ENCODE measurements around the gene F10. TPM values are rescaled to one million over a fixed set of nuclear protein-coding genes. Genes with fewer than 3 reads are reported as not detected.

Gene F10
- total RNA-seq, 2 donors from 2014 or later: 18.7 to 32.4 TPM

DNA sequence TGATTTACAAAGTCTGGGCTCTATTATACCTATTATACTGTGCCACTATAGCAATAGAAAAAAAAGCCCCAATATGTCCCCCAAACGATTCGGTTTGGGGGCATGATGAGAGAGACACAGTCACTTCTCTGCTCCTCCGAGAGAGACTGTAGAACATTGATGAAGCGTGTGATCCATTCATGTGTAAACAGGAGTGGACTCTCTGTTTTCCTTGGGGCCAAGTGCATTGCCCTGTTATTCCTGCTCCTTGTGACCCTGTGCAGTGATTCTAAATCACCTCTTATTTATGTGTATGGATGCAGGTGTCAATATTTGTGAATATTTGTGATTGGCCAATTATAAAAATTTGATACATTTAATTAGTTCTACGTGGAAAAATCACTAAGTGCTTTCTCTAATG is 17.0 kb downstream of the F10 start:
- Mint-ChIP-seq H3K4me1 (no peaks in the 10 kb centered on the region), H3K27me3 (ENCODE audit: insufficient read depth) (no peaks in the 10 kb centered on the region), H3K36me3 (ENCODE audit: low read depth) (peaks cover 12% of the 10 kb centered on the region), H3K9me3 (no peaks in the 10 kb centered on the region), H3K27ac (no peak overlapping the region), H3K4me3 (no peak overlapping the region)
- TF ChIP-seq, protein P1, sequence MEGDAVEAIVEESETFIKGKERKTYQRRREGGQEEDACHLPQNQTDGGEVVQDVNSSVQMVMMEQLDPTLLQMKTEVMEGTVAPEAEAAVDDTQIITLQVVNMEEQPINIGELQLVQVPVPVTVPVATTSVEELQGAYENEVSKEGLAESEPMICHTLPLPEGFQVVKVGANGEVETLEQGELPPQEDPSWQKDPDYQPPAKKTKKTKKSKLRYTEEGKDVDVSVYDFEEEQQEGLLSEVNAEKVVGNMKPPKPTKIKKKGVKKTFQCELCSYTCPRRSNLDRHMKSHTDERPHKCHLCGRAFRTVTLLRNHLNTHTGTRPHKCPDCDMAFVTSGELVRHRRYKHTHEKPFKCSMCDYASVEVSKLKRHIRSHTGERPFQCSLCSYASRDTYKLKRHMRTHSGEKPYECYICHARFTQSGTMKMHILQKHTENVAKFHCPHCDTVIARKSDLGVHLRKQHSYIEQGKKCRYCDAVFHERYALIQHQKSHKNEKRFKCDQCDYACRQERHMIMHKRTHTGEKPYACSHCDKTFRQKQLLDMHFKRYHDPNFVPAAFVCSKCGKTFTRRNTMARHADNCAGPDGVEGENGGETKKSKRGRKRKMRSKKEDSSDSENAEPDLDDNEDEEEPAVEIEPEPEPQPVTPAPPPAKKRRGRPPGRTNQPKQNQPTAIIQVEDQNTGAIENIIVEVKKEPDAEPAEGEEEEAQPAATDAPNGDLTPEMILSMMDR (conservative IDR thresholded peaks at IDR 0.05): no peak
- H3K27ac ChIP-seq (ENCODE audit: low read depth, low read length): no peak overlapping the region
- H3K4me1 ChIP-seq (ENCODE audit: control insufficient read depth, insufficient read depth, low read length): no peaks in the 10 kb centered on the region
- no peak overlapping the region for H3K4me3 ChIP-seq (ENCODE audit: low read length)
- no peak overlapping the region for H3K9ac ChIP-seq (ENCODE audit: extremely low read depth, low read length, poor library complexity, severe bottlenecking)
- no peaks in the 10 kb centered on the region for H3K36me3 ChIP-seq (ENCODE audit: control insufficient read depth, insufficient read depth, low read length)
- H3K27me3 ChIP-seq (ENCODE audit: control insufficient read depth, insufficient read depth, low read length, poor library complexity, severe bottlenecking): no peaks in the 10 kb centered on the region
- DNase-seq: no peak
- WGBS, 2 experiments (ENCODE audit: insufficient coverage in 1 of 2, insufficient read length in 1 of 2): 91 to 93% methylated on average over 4 to 5 of the region's 5 CpGs
- H3K9me3 ChIP-seq (ENCODE audit: control insufficient read depth, low read length): no peaks in the 10 kb centered on the region

DNA sequence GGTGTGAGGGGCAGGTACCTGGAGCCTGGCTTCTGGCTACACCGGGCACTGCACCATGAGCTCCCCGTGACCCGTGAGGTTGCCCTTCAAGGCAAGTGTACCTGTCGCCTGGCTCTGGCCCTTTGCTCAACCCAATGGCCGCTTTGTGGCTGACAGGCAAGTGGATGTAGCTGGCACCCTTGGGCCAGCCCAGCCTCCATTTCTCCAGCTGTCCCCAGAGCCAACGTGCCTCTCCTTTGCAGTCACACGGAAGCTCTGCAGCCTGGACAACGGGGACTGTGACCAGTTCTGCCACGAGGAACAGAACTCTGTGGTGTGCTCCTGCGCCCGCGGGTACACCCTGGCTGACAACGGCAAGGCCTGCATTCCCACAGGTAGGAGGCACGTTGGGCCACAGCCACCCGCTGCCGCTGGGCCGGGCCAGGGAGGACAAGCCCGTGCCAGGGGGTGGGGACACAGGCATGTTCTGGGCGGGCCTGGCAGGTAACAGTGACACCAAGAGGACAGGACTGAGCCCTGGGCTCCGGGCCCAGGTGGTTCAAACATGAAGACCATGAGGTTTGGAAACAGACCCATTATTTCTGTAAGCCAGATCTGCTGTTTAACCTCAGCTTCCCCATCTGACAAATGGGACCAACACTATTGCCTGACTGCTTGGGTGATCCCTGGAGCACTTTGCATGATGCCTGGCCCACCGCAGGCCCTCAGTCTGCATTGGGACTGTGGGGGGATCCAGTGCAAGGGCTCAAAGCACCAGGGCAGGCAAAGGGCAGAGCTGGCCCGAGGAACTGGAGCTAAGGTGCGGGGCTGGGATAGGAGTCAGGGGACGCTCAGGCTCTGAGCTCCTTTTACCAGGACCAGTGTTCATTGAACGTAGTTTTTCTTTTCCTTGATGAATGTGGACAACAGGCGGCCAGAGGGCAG is 18.3 kb downstream of the F10 start:
- H3K9ac ChIP-seq (ENCODE audit: extremely low read depth, low read length, poor library complexity, severe bottlenecking): no peak overlapping the region
- TF ChIP-seq, protein P1 (conservative IDR thresholded peaks at IDR 0.05): no peak
- no peaks in the 10 kb centered on the region for H3K27me3 Mint-ChIP-seq (ENCODE audit: insufficient read depth)
- no peaks in the 10 kb centered on the region for H3K9me3 Mint-ChIP-seq
- no peaks in the 10 kb centered on the region for H3K9me3 ChIP-seq (ENCODE audit: control insufficient read depth, low read length)
- no peaks in the 10 kb centered on the region for H3K27me3 ChIP-seq (ENCODE audit: control insufficient read depth, insufficient read depth, low read length, poor library complexity, severe bottlenecking)
- no peak overlapping the region for H3K27ac Mint-ChIP-seq
- H3K4me3 Mint-ChIP-seq: no peak overlapping the region
- H3K4me3 ChIP-seq (ENCODE audit: low read length): no peak overlapping the region
- peaks cover 19% of the 10 kb centered on the region for H3K36me3 Mint-ChIP-seq (ENCODE audit: low read depth)
- H3K4me1 Mint-ChIP-seq: no peaks in the 10 kb centered on the region
- no peaks in the 10 kb centered on the region for H3K36me3 ChIP-seq (ENCODE audit: control insufficient read depth, insufficient read depth, low read length)
- no peak overlapping the region for H3K27ac ChIP-seq (ENCODE audit: low read depth, low read length)
- WGBS, 2 experiments (ENCODE audit: insufficient coverage in 1 of 2, insufficient read length in 1 of 2): 94% methylated on average over 13 to 26 of the region's 26 CpGs
- H3K4me1 ChIP-seq (ENCODE audit: control insufficient read depth, insufficient read depth, low read length): no peaks in the 10 kb centered on the region
- peak; percentile 40 for DNase-seq

DNA sequence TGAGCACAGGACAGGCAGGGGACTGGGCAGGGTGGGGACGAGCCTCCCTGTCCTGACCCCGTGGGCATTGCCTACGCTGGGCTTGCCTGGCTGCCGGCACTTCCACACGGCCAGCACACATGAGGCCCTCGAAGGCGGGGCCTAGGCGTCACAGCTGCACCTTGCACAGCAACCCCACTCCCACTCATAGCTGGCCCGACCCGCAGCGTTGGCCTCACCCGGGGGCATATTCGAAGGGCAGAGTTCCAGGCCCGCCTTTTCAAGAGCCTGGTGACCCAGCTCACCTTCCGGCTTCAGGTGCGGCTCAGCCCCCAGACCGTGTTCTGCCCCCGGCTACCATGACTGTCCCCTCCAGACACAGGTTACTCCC is 19.0 kb downstream of the F10 start:
- Histone ChIP-seq H3K9ac (ENCODE audit: extremely low read depth, low read length, poor library complexity, severe bottlenecking) (no peak overlapping the region), H3K4me3 (ENCODE audit: low read length) (no peak overlapping the region), H3K36me3 (ENCODE audit: control insufficient read depth, insufficient read depth, low read length) (no peaks in the 10 kb centered on the region), H3K27me3 (ENCODE audit: control insufficient read depth, insufficient read depth, low read length, poor library complexity, severe bottlenecking) (no peaks in the 10 kb centered on the region), H3K9me3 (ENCODE audit: control insufficient read depth, low read length) (no peaks in the 10 kb centered on the region), H3K27ac (ENCODE audit: low read depth, low read length) (no peak overlapping the region), H3K4me1 (ENCODE audit: control insufficient read depth, insufficient read depth, low read length) (no peaks in the 10 kb centered on the region)
- no peaks in the 10 kb centered on the region for H3K4me1 Mint-ChIP-seq
- DNase-seq: no peak
- H3K36me3 Mint-ChIP-seq (ENCODE audit: low read depth): peaks cover 21% of the 10 kb centered on the region
- H3K4me3 Mint-ChIP-seq: no peak overlapping the region
- 94 to 98% methylated on average over 12 to 18 of the region's 18 CpGs for WGBS, 2 experiments (ENCODE audit: insufficient coverage in 1 of 2, insufficient read length in 1 of 2)
- H3K9me3 Mint-ChIP-seq: no peaks in the 10 kb centered on the region
- no peaks in the 10 kb centered on the region for H3K27me3 Mint-ChIP-seq (ENCODE audit: insufficient read depth)
- no peak overlapping the region for H3K27ac Mint-ChIP-seq
- TF ChIP-seq, protein P1 (conservative IDR thresholded peaks at IDR 0.05): no peak
